Activated CD8-positive, alpha-beta T cell treated with anti-CD3 and anti-CD28 coated beads for 36 hours (primary cell): ENCODE measurements around the gene SAMD4B. TPM values are rescaled to one million over a fixed set of nuclear protein-coding genes. Genes with fewer than 3 reads are reported as not detected.

ENCODE experiments used
- ATAC-seq: fragments of 200-7000 bp; cut with Tn5 transposase; one replicate; pipeline ENCODE4 v1.10.0; 2021; ENCODE audit warnings: mild to moderate bottlenecking, moderate library complexity
- CTCF ChIA-PET: fragments of 350-600 bp; sonication (Branson Sonifier 250); formaldehyde crosslinking; loops from one replicate; lab custom pipeline; 2021; ENCODE audit warnings: antibody characterized with exemption; lab: Charles Lee
- POLR2A ChIA-PET: fragments of 350-600 bp; sonication (Branson Sonifier 250); formaldehyde crosslinking; loops from one replicate; lab custom pipeline; 2021; ENCODE audit warnings: antibody characterized with exemption; lab: Charles Lee
- DNase-seq: peaks from one replicate; pipeline ENCODE4 v3.0.0-alpha.2; 2020
- H3K27ac Mint-ChIP-seq: one replicate; pipeline ENCODE4 v1.8.0; 2021; ENCODE audit warnings: mild to moderate bottlenecking, mixed read lengths
- H3K27me3 Mint-ChIP-seq: one replicate; pipeline ENCODE4 v1.8.0; 2021; ENCODE audit warnings: mixed read lengths
- H3K36me3 Mint-ChIP-seq: one replicate; pipeline ENCODE4 v1.8.0; 2021; ENCODE audit warnings: low read depth, mixed read lengths
- H3K4me1 Mint-ChIP-seq: one replicate; pipeline ENCODE4 v1.8.0; 2021; ENCODE audit warnings: low read depth, mixed read lengths
- H3K4me3 Mint-ChIP-seq: one replicate; pipeline ENCODE4 v1.8.0; 2021; ENCODE audit warnings: mild to moderate bottlenecking, moderate library complexity, mixed read lengths
- H3K9me3 Mint-ChIP-seq: one replicate; pipeline ENCODE4 v1.8.0; 2021; ENCODE audit warnings: mixed read lengths
- CTCF ChIP-seq: fragments of 200-600 bp; IDR thresholded peaks from one replicate; pipeline ENCODE4 v1.8.0; 2022; ENCODE audit warnings: antibody characterized with exemption, mild to moderate bottlenecking
- intact Hi-C: fragments of 100-400 bp; cut with micrococcal nuclease; formaldehyde crosslinking; loops from one replicate; pipeline ENCODE4 v1.10.0; 2022
- total RNA-seq, 2 experiments: library from RNA; stranded (reverse); gene quantifications; one replicate each; pipeline ENCODE4 v1.2.3, GENCODE V29; 2021

Gene SAMD4B
- total RNA-seq, 2 experiments from 2014 or later, result 35.5 to 37.1 TPM

DNA sequence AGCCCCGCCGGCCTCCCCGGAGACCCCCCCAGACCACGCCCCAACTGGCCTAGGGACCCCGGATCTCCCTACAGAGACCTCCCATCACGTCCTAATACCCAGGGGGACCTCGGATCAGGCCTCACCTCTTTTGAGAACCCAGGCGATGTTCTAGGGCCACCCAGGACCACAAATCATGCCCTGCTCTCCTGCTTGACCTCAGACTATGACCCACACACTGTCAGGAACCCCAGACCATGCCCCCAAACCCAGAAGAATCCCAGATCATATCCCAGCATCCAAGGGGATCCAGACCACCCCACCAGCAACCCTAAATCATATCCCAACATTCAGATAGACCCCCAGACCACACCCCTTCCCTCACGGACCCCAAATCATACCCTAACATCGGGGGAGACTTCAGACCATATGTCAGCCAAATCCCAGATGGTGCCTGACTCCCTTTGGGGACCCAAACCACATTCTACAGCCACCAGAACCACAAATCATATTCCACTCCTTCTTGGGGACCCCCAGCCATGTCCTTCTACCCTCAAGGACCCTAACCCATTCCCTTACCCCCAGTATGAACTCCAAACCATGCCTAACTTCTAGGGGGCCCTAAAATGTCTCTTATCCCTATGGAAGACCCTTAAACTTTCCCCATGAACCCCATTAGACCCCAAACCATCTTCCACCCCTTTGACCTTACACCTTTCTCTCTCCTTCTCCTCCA, 20.9 kb upstream of the SAMD4B start:
- intact Hi-C loops, result no loop called here
- CTCF ChIA-PET, result no interaction called here
- DNase-seq, result no peak
- POLR2A ChIA-PET, result interaction anchor here (0.6 kb wide), 1 partner anchor 42 kb away, joined by 3 read pairs; no protein-coding TSS in a partner anchor
- no peak for TF ChIP-seq CTCF
- H3K27ac Mint-ChIP-seq, result peak overlapping the region; percentile 7
- H3K36me3 Mint-ChIP-seq, result peaks cover under 1% of the 10 kb centered on the region
- no peaks in the 10 kb centered on the region for H3K9me3 Mint-ChIP-seq
- H3K4me3 Mint-ChIP-seq, result peak overlapping the region; percentile 69
- ATAC-seq, result no peak
- peaks cover 20% of the 10 kb centered on the region for H3K4me1 Mint-ChIP-seq
- no peaks in the 10 kb centered on the region for H3K27me3 Mint-ChIP-seq

- intact Hi-C loops, result no loop called here
- DNase-seq (no peak), ATAC-seq (no peak)
- H3K27me3 Mint-ChIP-seq, result no peaks in the 10 kb centered on the region
- no peak for TF ChIP-seq CTCF
- POLR2A ChIA-PET, result interaction anchor here (0.6 kb wide), 1 partner anchor 41 kb away, joined by 3 read pairs; no protein-coding TSS in a partner anchor
- CTCF ChIA-PET, result no interaction called here
- H3K27ac Mint-ChIP-seq, result no peak overlapping the region
- peaks cover 2% of the 10 kb centered on the region for H3K36me3 Mint-ChIP-seq
- H3K9me3 Mint-ChIP-seq, result no peaks in the 10 kb centered on the region
- peak overlapping the region; percentile 69 for H3K4me3 Mint-ChIP-seq
- H3K4me1 Mint-ChIP-seq, result peaks cover 21% of the 10 kb centered on the region
Measured at GRCh38 chr19:39321832-39322176, 20.4 kb upstream of the SAMD4B start.

DNA sequence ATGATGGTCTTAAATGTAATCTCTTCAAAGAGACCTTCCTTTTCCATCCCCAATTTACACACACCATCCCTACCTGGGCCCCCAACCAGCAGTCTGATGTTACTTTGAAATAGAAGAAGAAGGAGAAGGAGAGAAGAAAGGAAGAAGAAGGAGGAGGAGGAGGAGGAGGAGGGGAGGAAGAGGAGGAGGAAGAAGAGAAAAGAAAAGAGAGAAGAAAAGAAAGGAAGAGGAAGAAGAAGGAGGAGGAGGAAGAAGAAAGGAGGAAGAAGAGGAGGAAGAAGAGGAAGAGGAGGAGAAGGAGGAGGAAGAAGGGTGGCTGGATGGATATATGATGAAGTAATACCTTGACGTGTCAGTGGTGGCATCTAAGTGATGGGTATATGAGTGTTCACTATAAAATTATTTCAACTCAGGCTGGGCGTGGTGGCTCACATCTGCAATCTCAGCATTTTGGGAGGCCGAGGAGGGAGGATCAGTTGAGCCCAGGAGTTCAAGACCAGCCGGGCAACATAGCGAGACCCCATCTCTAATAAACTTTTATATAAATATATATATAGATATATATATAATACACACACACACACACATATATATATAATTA, 17.9 kb upstream of the SAMD4B start:
- Mint-ChIP-seq H3K27ac (peak overlapping the region; percentile 37), H3K36me3 (peaks cover 18% of the 10 kb centered on the region), H3K4me1 (peaks cover 31% of the 10 kb centered on the region), H3K27me3 (no peaks in the 10 kb centered on the region), H3K9me3 (no peaks in the 10 kb centered on the region), H3K4me3 (no peak overlapping the region)
- ChIA-PET CTCF (no interaction called here), POLR2A (no interaction called here)
- TF ChIP-seq CTCF, result no peak
- ATAC-seq (no peak), DNase-seq (no peak)
- intact Hi-C loops, result no loop called here

- ATAC-seq, result peak; percentile 46
Measured at GRCh38 chr19:39325778-39326665, 16.2 kb upstream of the SAMD4B start.

More at GRCh38 chr19:39325778-39326665, 16.2 kb upstream of the SAMD4B start:
- CTCF ChIA-PET, result interaction anchor here (1.1 to 1.6 kb wide), 4 partner anchors 10 to 110 kb away, joined by 3 to 6 read pairs (median 4); partner anchors contain the start of gene GMFG
- H3K4me1 Mint-ChIP-seq, result peaks cover 33% of the 10 kb centered on the region
- no peak for TF ChIP-seq CTCF
- peaks cover 21% of the 10 kb centered on the region for H3K36me3 Mint-ChIP-seq
- POLR2A ChIA-PET, result interaction anchor here (1.1 to 1.5 kb wide), 2 partner anchors 8 to 10 kb away, joined by 3 to 5 read pairs; partner anchors contain the start of gene GMFG
- no peaks in the 10 kb centered on the region for H3K27me3 Mint-ChIP-seq
- no peak overlapping the region for H3K4me3 Mint-ChIP-seq
- intact Hi-C loops, result loop anchor here (5.0 kb wide), 1 partner anchor 114 kb away; no protein-coding TSS in a partner anchor
- no peak for DNase-seq
- H3K27ac Mint-ChIP-seq, result no peak overlapping the region
- no peaks in the 10 kb centered on the region for H3K9me3 Mint-ChIP-seq
